Neural cell (in vitro differentiated cells): ENCODE measurements around the gene ARHGAP42. TPM values are rescaled to one million over a fixed set of nuclear protein-coding genes. Genes with fewer than 3 reads are reported as not detected.
"Not testable (repeated sequence)": the region's sequence is repeated elsewhere in the genome, so short reads cannot be mapped to it uniquely, and the experiment has no call there.

Experiments
- H2AFZ ChIP-seq: fragments of 200-600, 300-800 bp; sonication (generic), shearing (Covaris generic); 2 replicates; pipeline ENCODE4 v1.6.0; 2014; ENCODE audit warnings: low read depth, mild to moderate bottlenecking, antibody characterized with exemption, low read length, moderate library complexity
- H3F3A ChIP-seq: fragments of 200-600 bp; shearing (Covaris generic); 2 replicates; pipeline ENCODE4 v1.6.1; 2016; ENCODE audit warnings: mild to moderate bottlenecking, moderate library complexity, mixed read lengths, antibody characterized with exemption, low read length; ENCODE audit not compliant: insufficient read depth, poor library complexity, severe bottlenecking
- H3K27ac ChIP-seq: fragments of 200-600, 300-800 bp; sonication (generic), shearing (Covaris generic); 2 replicates; pipeline ENCODE4 v1.5.1; 2014; ENCODE audit warnings: mild to moderate bottlenecking, low read length, moderate library complexity
- H3K27me3 ChIP-seq: fragments of 300-800, 200-600 bp; sonication (generic), shearing (Covaris generic); 2 replicates; pipeline ENCODE4 v1.6.0; 2014; ENCODE audit warnings: mild to moderate bottlenecking, low read depth, low read length, moderate library complexity; ENCODE audit not compliant: insufficient read depth
- H3K36me3 ChIP-seq: fragments of 300-800, 200-600 bp; sonication (generic), shearing (Covaris generic); 2 replicates; pipeline ENCODE4 v1.5.1; 2014; ENCODE audit warnings: mild to moderate bottlenecking, antibody characterized with exemption, low read length, moderate library complexity; ENCODE audit not compliant: insufficient read depth
- H3K4me2 ChIP-seq: fragments of 300-800, 200-600 bp; sonication (generic), shearing (Covaris generic); 2 replicates; pipeline ENCODE4 v1.6.0; 2014; ENCODE audit warnings: mild to moderate bottlenecking, low read length
- H3K4me3 ChIP-seq: fragments of 300-800, 200-600 bp; sonication (generic), shearing (Covaris generic); 2 replicates; pipeline ENCODE4 v1.5.1; 2014; ENCODE audit warnings: mild to moderate bottlenecking, low read length, moderate library complexity
- H3K79me2 ChIP-seq: fragments of 200-600 bp; shearing (Covaris generic); replicated peaks from 2 replicates; pipeline ENCODE4 v1.6.0; 2014; ENCODE audit warnings: mild to moderate bottlenecking, low read length, moderate library complexity; ENCODE audit not compliant: insufficient read depth
- H3K9ac ChIP-seq: fragments of 300-800, 200-600 bp; sonication (generic), shearing (Covaris generic); 2 replicates; pipeline ENCODE4 v1.6.1; 2016; ENCODE audit warnings: mild to moderate bottlenecking, low read length, mixed read lengths
- H3K9me2 ChIP-seq: fragments of 200-600 bp; shearing (Covaris generic); 2 replicates; pipeline ENCODE4 v1.6.1; 2016; ENCODE audit warnings: mild to moderate bottlenecking, low read length, mixed read lengths; ENCODE audit not compliant: insufficient read depth
- H3K9me3 ChIP-seq: fragments of 200-600, 300-800 bp; sonication (generic), shearing (Covaris generic); 2 replicates; pipeline ENCODE4 v1.6.1; 2016; ENCODE audit warnings: mild to moderate bottlenecking, mixed run types, low read length, moderate library complexity, mixed read lengths
- H4K20me1 ChIP-seq: fragments of 200-600 bp; shearing (Covaris generic); 2 replicates; pipeline ENCODE4 v1.6.1; 2016; ENCODE audit warnings: mild to moderate bottlenecking, mixed run types; ENCODE audit not compliant: insufficient read depth
- EP300 ChIP-seq: fragments of 450-650 bp; conservative IDR thresholded peaks from 2 replicates; pipeline ENCODE4 v1.6.1; 2014; ENCODE audit warnings: antibody characterized with exemption, mild to moderate bottlenecking, moderate library complexity; ENCODE audit not compliant: poor library complexity, severe bottlenecking
- EZH2 ChIP-seq: fragments of 200-600, 300-800 bp; shearing (Covaris generic), sonication (generic); IDR thresholded peaks from 2 replicates; pipeline ENCODE4 v1.6.1; 2014; ENCODE audit warnings: antibody characterized with exemption, low read length, borderline replicate concordance, mild to moderate bottlenecking; ENCODE audit not compliant: insufficient read depth, poor library complexity, severe bottlenecking
- MXI1 ChIP-seq: fragments of 450-650 bp; conservative IDR thresholded peaks from 2 replicates; pipeline ENCODE4 v1.6.1; 2014; ENCODE audit warnings: antibody characterized with exemption, mild to moderate bottlenecking; ENCODE audit not compliant: poor library complexity, severe bottlenecking
- POLR2AphosphoS5 ChIP-seq: IDR thresholded peaks from 2 replicates; pipeline ENCODE4 v1.6.1; 2012
- RAD21 ChIP-seq: fragments of 450-650 bp; conservative IDR thresholded peaks from 2 replicates; pipeline ENCODE4 v1.6.1; 2014; ENCODE audit warnings: antibody characterized with exemption, mild to moderate bottlenecking, moderate library complexity
- REST ChIP-seq: IDR thresholded peaks from 2 replicates; pipeline ENCODE4 v1.6.1; 2012; ENCODE audit warnings: borderline replicate concordance
- SMC3 ChIP-seq: fragments of 450-650 bp; conservative IDR thresholded peaks from 2 replicates; pipeline ENCODE4 v1.6.1; 2014; ENCODE audit warnings: antibody characterized with exemption, mild to moderate bottlenecking, moderate library complexity; ENCODE audit not compliant: poor library complexity
- TAF1 ChIP-seq: IDR thresholded peaks from 2 replicates; pipeline ENCODE4 v1.6.1; 2012; ENCODE audit warnings: low read depth
- polyA plus RNA-seq: library from polyadenylated mRNA; depleted of rRNA; stranded (reverse); fragments of >200 nt; gene quantifications from 2 replicates; pipeline ENCODE4 v1.2.3, GENCODE V29; 2014
- TF ChIP-seq, protein P1 (sequence below): fragments of 450-650 bp; IDR thresholded peaks from 2 replicates; pipeline ENCODE4 v1.5.1; 2014; ENCODE audit warnings: antibody characterized with exemption, mild to moderate bottlenecking, moderate library complexity; ENCODE audit not compliant: poor library complexity, severe bottlenecking

ARHGAP42 gene
- polyA plus RNA-seq, 1 donor from 2014 or later: 0.64 TPM

- H3K9me3 ChIP-seq: no peaks in the 10 kb centered on the region
- no peak for TF ChIP-seq RAD21
- TF ChIP-seq SMC3: no peak
- TF ChIP-seq TAF1: no peak
- no peak for TF ChIP-seq POLR2AphosphoS5
- no peaks in the 10 kb centered on the region for H4K20me1 ChIP-seq
- H3K4me2 ChIP-seq: no peak overlapping the region
- H2AFZ ChIP-seq: no peak overlapping the region
- no peak overlapping the region for H3K4me3 ChIP-seq
- H3K79me2 ChIP-seq: no peaks in the 10 kb centered on the region
- H3K27me3 ChIP-seq: no peaks in the 10 kb centered on the region
- no peak overlapping the region for H3K9ac ChIP-seq
- H3K9me2 ChIP-seq: no peaks in the 10 kb centered on the region
- H3K27ac ChIP-seq: no peak overlapping the region
- no peaks in the 10 kb centered on the region for H3F3A ChIP-seq
- H3K36me3 ChIP-seq: no peaks in the 10 kb centered on the region
These were observed 324.8 kb downstream of the ARHGAP42 start for GRCh38 chr11:101011881-101012280.

DNA sequence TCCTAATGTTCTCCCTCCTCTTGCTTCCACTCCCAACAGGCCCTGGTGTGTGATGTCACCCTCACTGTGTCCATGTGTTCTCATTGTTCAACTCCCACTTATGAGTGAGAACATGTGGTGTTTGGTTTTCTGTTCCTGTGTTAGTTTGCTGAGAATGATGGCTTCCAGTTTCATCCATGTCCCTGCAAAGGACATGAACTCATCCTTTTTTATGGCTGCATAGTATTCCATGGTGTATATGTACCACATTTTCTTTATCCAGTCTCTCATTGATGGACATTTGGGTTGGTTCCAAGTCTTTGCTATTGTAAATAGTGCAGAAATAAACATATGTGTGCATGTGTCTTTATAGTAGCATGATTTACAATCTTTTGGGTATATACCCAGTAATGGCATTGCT is 326.6 kb downstream of the ARHGAP42 start:
- not testable (repeated sequence) for H4K20me1 ChIP-seq, H3K36me3 ChIP-seq, H3F3A ChIP-seq, H3K4me2 ChIP-seq, H2AFZ ChIP-seq, H3K27me3 ChIP-seq, H3K4me3 ChIP-seq, H3K79me2 ChIP-seq, H3K27ac ChIP-seq, H3K9ac ChIP-seq, H3K9me2 ChIP-seq, H3K9me3 ChIP-seq

GRCh38 chr11:101014600-101015285 is 327.7 kb downstream of the ARHGAP42 start:
- Histone ChIP-seq H3K27me3 (no peaks in the 10 kb centered on the region), H3K79me2 (no peaks in the 10 kb centered on the region), H3K27ac (no peak overlapping the region), H3K9ac (no peak overlapping the region), H3K9me3 (no peaks in the 10 kb centered on the region), H3F3A (no peaks in the 10 kb centered on the region), H4K20me1 (no peaks in the 10 kb centered on the region), H3K4me2 (no peak overlapping the region), H2AFZ (no peak overlapping the region), H3K36me3 (no peaks in the 10 kb centered on the region), H3K4me3 (no peak overlapping the region), H3K9me2 (no peaks in the 10 kb centered on the region)
- no peak for TF ChIP-seq POLR2AphosphoS5
- TF ChIP-seq EZH2: no peak

GRCh38 chr11:101019870-101020269 is 332.8 kb downstream of the ARHGAP42 start:
- no peaks in the 10 kb centered on the region for H3K79me2 ChIP-seq
- no peaks in the 10 kb centered on the region for H3K36me3 ChIP-seq
- TF ChIP-seq EZH2 (no peak), EP300 (no peak), MXI1 (no peak), TAF1 (no peak), REST (no peak), POLR2AphosphoS5 (no peak), SMC3 (no peak)
- TF ChIP-seq, protein P1, sequence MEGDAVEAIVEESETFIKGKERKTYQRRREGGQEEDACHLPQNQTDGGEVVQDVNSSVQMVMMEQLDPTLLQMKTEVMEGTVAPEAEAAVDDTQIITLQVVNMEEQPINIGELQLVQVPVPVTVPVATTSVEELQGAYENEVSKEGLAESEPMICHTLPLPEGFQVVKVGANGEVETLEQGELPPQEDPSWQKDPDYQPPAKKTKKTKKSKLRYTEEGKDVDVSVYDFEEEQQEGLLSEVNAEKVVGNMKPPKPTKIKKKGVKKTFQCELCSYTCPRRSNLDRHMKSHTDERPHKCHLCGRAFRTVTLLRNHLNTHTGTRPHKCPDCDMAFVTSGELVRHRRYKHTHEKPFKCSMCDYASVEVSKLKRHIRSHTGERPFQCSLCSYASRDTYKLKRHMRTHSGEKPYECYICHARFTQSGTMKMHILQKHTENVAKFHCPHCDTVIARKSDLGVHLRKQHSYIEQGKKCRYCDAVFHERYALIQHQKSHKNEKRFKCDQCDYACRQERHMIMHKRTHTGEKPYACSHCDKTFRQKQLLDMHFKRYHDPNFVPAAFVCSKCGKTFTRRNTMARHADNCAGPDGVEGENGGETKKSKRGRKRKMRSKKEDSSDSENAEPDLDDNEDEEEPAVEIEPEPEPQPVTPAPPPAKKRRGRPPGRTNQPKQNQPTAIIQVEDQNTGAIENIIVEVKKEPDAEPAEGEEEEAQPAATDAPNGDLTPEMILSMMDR: no peak
- H3K9me2 ChIP-seq: no peaks in the 10 kb centered on the region
- no peaks in the 10 kb centered on the region for H4K20me1 ChIP-seq
- H3K9ac ChIP-seq: no peak overlapping the region
- no peaks in the 10 kb centered on the region for H3K9me3 ChIP-seq
- no peak overlapping the region for H3K4me2 ChIP-seq
- H3K27me3 ChIP-seq: no peaks in the 10 kb centered on the region
- no peak overlapping the region for H3K4me3 ChIP-seq
- H3K27ac ChIP-seq: no peak overlapping the region
- H3F3A ChIP-seq: no peaks in the 10 kb centered on the region
- H2AFZ ChIP-seq: no peak overlapping the region
